IPS DF 6.9 (cell line): ENCODE data around the gene TBC1D20.

Experiments used
- DNase-seq: peaks from one replicate; pipeline ENCODE4 v3.0.0-alpha.2; 2013; ENCODE audit warnings: low read depth, low spot score
- H3K27ac ChIP-seq: one replicate; pipeline ENCODE4 v1.5.1; 2013; ENCODE audit warnings: low read length, control low read depth
- H3K27me3 ChIP-seq: 2 replicates; pipeline ENCODE4 v1.6.1; 2013; ENCODE audit warnings: mild to moderate bottlenecking, low read length; ENCODE audit not compliant: control insufficient read depth, insufficient read depth
- H3K36me3 ChIP-seq: 2 replicates; pipeline ENCODE4 v1.6.1; 2013; ENCODE audit warnings: low read length; ENCODE audit not compliant: control insufficient read depth, insufficient read depth
- H3K4me1 ChIP-seq: 2 replicates; pipeline ENCODE4 v1.6.1; 2013; ENCODE audit warnings: low read length; ENCODE audit not compliant: control insufficient read depth, insufficient read depth
- H3K4me3 ChIP-seq: 2 replicates; pipeline ENCODE4 v1.5.1; 2013; ENCODE audit warnings: mild to moderate bottlenecking, low read length
- H3K9me3 ChIP-seq: 2 replicates; pipeline ENCODE4 v1.6.1; 2013; ENCODE audit warnings: low read length, inconsistent platforms; ENCODE audit not compliant: control insufficient read depth, insufficient read depth
- WGBS: extraction: QIAGEN DNeasy Blood & Tissue Kit; methylation state at CpG from one replicate; pipeline ENCODE4 v1.1.7; 2013; ENCODE audit warnings: mixed read lengths, missing lambda C conversion rate; ENCODE audit not compliant: insufficient read length, insufficient coverage; 5-methylcytosine and 5-hydroxymethylcytosine counted together

TBC1D20 gene

GRCh38 chr20:407133-407952 is 55.0 kb downstream of the TBC1D20 start:
- no peak overlapping the region for H3K27ac ChIP-seq
- H3K9me3 ChIP-seq, result no peaks in the 10 kb centered on the region
- H3K36me3 ChIP-seq, result peaks cover 4% of the 10 kb centered on the region; the same call in 1 of the 2 replicates
- H3K27me3 ChIP-seq, result no peaks in the 10 kb centered on the region
- DNase-seq, result peak; percentile 54
- 0 out of 2 replicates have a peak, but pooled peaks cover 1% of the 10 kb centered on the region for H3K4me1 ChIP-seq
- no CpG with 5 or more reads among the region's 45 CpGs for WGBS
- H3K4me3 ChIP-seq, result peak overlapping the region; percentile 57; the same call in 1 of the 2 replicates

DNA sequence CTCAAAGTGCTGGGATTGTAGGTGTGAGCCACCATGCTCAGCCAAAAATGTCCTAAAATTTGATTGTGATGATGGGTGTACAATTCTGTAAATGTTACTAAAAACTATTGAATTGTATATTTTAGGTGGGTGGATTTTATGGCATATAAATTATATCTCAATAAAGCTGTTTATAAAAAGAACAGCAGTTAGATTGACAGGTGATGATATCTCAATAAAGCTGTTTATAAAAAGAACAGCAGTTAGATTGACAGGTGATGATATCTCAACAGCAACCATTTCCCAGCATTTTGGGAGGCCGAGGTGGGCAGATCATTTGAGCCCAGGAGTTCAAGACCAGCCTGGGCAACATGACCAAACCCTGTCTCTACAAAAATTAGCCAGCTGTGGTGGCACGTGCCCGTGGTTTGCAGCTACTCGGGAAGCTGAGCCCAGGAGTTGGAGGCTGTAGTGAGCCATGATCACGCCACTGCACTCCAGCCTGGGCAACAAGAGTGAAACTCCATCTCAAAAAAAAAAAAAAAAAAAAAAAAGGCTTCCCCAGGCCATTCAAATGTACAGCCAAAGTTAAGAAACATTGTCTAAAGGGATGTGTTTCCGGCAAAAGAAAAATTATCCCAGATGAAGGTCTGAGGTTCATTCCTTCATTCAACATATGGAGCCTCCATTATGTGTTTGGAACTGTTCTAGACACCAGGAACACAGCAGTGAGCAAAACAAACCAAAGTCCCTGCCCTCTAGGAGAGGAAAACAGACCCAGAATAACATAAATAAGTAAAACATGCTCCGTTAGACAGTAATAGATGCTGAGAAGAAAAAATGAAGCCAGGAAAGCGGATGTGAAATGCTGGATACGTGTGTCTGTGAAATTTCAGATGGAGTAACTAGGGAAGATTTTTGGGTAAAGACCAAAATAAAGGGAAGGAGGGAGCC is 55.9 kb downstream of the TBC1D20 start:
- Histone ChIP-seq H3K27me3 (no peaks in the 10 kb centered on the region), H3K36me3 (peaks cover 4% of the 10 kb centered on the region; the same call in 1 of the 2 replicates), H3K9me3 (no peaks in the 10 kb centered on the region), H3K4me3 (peak overlapping the region; percentile 57; the same call in 1 of the 2 replicates), H3K27ac (no peak overlapping the region), H3K4me1 (0 out of 2 replicates have a peak, but pooled peaks cover 1% of the 10 kb centered on the region)
- DNase-seq, result no peak
- WGBS, result no CpG with 5 or more reads among the region's 9 CpGs

DNA sequence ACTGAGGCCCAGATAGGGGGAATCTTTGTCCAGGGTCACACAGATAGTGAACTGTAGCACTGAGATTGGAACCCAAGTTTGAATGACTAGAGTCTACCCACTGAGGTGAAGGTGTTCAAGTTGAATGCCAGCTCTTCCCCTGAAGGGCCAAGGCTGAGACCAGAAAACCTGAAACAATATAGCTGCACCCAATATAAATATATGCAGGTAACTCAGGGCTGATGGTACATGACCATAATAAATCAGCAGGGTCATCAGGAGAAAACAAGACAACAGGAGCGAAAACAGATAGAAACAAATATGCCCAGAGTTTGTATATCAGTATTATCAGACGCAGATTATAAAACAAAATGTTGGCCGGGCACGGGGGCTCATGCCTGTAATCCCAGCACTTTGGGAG is 58.2 kb downstream of the TBC1D20 start:
- no CpG with 5 or more reads among the region's 4 CpGs for WGBS
- DNase-seq, result no peak
- Histone ChIP-seq H3K4me3 (no peak overlapping the region), H3K4me1 (peaks cover 2% of the 10 kb centered on the region; the same call in 1 of the 2 replicates), H3K27ac (no peak overlapping the region), H3K9me3 (no peaks in the 10 kb centered on the region), H3K36me3 (no peaks in the 10 kb centered on the region), H3K27me3 (no peaks in the 10 kb centered on the region)

GRCh38 chr20:403582-403957 is 58.8 kb downstream of the TBC1D20 start:
- H3K9me3 ChIP-seq, result no peaks in the 10 kb centered on the region
- H3K27ac ChIP-seq, result no peak overlapping the region
- peaks cover 2% of the 10 kb centered on the region; the same call in 1 of the 2 replicates for H3K4me1 ChIP-seq
- no peaks in the 10 kb centered on the region for H3K27me3 ChIP-seq
- no CpG with 5 or more reads among the region's 3 CpGs for WGBS
- H3K36me3 ChIP-seq, result no peaks in the 10 kb centered on the region
- no peak for DNase-seq
- H3K4me3 ChIP-seq, result no peak overlapping the region

DNA sequence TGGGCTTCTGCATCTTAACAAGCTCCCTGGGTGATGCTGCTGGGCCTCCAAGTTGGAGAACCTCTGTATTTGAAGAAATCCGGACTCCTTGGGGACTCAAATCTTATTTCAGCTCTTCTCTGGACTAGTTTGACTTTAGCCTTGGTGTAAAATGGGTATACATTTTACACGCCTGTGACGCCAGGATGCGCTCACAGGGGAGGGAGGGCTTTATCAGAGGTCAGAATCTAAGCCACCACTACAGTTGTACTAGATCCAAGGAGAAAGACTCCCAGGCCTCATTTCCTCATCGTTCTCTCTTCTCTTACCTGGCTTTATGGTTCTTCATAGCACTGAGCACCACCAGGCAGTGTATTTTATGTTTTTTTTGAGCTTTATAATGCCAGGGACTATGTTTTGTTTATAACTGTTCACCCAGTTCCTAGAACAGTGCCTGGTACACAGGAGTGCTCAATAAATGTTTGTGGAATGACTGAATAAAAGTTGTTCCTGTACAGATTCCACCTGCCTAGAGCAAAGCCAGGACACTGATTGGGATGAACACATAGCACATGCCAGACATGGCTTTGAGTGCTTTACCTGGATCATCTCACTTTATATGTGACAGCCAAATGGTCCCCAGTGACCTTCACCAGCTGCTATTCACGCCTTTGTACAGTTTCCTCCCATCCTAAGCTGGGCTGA is 59.3 kb downstream of the TBC1D20 start:
- no peaks in the 10 kb centered on the region for H3K9me3 ChIP-seq
- H3K27me3 ChIP-seq, result no peaks in the 10 kb centered on the region
- H3K27ac ChIP-seq, result no peak overlapping the region
- WGBS, result no CpG with 5 or more reads among the region's 6 CpGs
- no peaks in the 10 kb centered on the region for H3K36me3 ChIP-seq
- no peak for DNase-seq
- H3K4me3 ChIP-seq, result no peak overlapping the region
- H3K4me1 ChIP-seq, result peaks cover 2% of the 10 kb centered on the region; the same call in 1 of the 2 replicates

DNA sequence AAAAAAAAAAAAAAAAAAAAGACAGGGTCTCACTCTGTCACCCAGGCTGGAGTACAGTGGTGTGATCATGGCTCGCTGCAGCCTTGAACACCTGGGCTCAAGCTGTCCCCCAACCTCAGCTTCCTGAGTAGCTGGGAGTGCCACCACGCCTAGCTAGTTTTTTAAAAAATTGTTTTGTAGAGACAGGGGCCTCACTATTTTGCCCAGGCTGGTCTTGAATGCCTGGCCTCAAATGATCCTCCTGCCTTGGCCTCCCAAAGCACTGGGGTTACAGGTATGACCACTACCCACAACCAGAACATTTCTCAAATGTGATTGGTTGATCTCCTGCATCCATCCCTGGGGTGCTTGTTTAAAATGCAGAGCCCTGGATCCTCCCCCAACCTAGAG is 59.8 kb downstream of the TBC1D20 start:
- Histone ChIP-seq H3K4me3 (no peak overlapping the region), H3K4me1 (peaks cover 2% of the 10 kb centered on the region; the same call in 1 of the 2 replicates), H3K9me3 (no peaks in the 10 kb centered on the region), H3K27me3 (no peaks in the 10 kb centered on the region), H3K27ac (no peak overlapping the region), H3K36me3 (no peaks in the 10 kb centered on the region)
- no peak for DNase-seq
- no CpG with 5 or more reads among the region's 2 CpGs for whole genome bisulfite sequencing

DNA sequence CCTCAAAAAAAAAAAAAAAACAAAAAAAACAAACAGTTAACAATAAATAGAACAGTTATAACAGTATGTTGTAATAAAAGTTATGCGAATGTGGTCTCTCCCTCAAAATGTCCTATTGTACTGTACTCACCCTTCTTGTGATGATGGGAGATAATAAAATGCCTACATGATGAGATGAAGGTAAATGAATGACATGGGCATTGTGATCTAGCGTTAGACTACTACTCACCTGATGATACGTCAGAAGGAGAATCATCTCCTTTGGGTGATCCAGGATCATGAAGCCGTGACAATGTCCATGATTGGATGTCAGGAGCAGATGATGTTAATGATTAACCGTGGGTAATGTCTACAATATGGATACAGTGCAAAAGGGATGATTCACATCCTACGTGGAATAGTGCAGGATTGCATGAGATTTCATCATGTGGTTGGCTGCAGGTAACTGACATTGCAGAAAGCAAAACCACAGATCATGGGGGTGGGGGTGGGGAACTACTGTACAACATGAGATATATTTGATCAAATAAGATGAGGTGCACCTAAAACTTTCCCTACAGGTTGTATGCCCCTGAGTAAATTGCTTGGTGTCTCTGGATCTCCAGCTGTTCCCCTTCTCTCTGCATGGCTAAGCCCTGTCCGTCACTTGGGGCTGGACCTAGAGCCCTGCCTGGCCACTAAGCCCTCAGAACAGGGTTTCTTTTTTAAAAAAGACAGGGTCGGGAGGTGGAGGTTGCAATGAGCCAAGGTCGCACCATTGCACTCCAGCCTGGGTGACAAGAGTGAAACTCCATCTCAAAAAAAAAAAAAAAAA is 60.4 kb downstream of the TBC1D20 start:
- H3K4me1 ChIP-seq, result peaks cover 2% of the 10 kb centered on the region; the same call in 1 of the 2 replicates
- no peaks in the 10 kb centered on the region for H3K9me3 ChIP-seq
- H3K27me3 ChIP-seq, result no peaks in the 10 kb centered on the region
- no peak overlapping the region for H3K27ac ChIP-seq
- no CpG with 5 or more reads among the region's 9 CpGs for WGBS
- H3K36me3 ChIP-seq, result no peaks in the 10 kb centered on the region
- no peak for DNase-seq
- H3K4me3 ChIP-seq, result no peak overlapping the region

DNA sequence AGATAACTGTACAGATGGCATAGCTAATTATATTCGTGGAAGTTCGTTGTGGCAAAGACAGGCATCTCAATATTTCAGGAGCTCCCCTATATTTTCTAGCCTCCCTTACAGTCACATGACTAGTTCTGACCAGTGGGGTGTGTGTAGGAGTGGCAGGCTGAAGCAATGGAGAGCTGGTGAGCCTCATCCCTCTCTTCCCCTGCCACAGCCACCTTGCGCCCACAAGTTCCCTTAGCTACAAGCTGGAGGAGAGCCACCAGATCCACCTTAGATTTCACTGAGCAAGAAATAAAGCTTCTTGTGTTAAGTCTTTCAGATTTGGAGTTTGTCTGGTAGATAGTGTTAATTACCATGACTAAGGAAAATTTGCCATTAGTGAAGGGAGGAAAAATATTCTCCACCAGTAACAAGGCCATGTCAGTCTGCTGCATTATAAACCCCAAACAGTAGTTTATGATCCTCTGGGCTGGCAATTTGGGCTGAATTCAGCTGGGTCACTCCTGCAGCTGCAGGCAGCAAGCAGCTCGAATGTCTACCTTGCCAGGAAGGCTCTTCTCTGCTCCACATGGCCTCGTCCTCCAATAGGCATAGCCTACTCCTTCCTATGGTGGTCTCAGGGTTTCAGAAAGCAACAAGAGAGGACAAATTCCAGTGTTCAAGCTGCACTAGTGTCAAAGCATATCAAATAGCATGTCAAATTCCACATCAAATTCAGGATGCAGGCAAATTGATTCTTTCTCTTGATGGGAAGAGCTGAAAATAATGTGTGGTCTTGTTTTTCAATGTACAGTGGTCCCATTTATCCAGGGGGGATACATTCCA is 61.7 kb downstream of the TBC1D20 start:
- Histone ChIP-seq H3K27ac (no peak overlapping the region), H3K4me1 (peaks cover 2% of the 10 kb centered on the region; the same call in 1 of the 2 replicates), H3K4me3 (no peak overlapping the region), H3K27me3 (no peaks in the 10 kb centered on the region), H3K36me3 (no peaks in the 10 kb centered on the region), H3K9me3 (no peaks in the 10 kb centered on the region)
- WGBS, result no CpG with 5 or more reads among the region's 5 CpGs
- DNase-seq, result no peak

GRCh38 chr20:400128-400453 is 62.2 kb downstream of the TBC1D20 start:
- Histone ChIP-seq H3K27ac (no peak overlapping the region), H3K4me1 (peaks cover 2% of the 10 kb centered on the region; the same call in 1 of the 2 replicates), H3K36me3 (no peaks in the 10 kb centered on the region), H3K9me3 (no peaks in the 10 kb centered on the region), H3K27me3 (no peaks in the 10 kb centered on the region), H3K4me3 (no peak overlapping the region)
- no CpG with 5 or more reads among the region's 2 CpGs for WGBS
- DNase-seq, result no peak
